HCT116 (cell line): Measurements from ENCODE around the gene KIFAP3. TPM values are rescaled to one million over a fixed set of nuclear protein-coding genes. Genes with fewer than 3 reads are reported as not detected.
A peak's percentile ranks its signal among the peaks of the same experiment; 100 is the strongest.

Source experiments
- ATAC-seq: fragments of 200-7000 bp; cut with Tn5 transposase; 2 replicates; pipeline ENCODE4 v1.9.1; 2020; ENCODE audit warnings: mild to moderate bottlenecking, moderate library complexity
- BruUV-seq: library from RNA; stranded (reverse); fragments of 400-500 nt; replicated peaks from 2 replicates; lab custom pipeline; 2021; lab: Mats Ljungman, UMichigan
- CTCF ChIA-PET: fragments of 300-600 bp; sonication (Branson Sonifier 250); formaldehyde crosslinking; loops from one replicate; lab custom pipeline; 2021; ENCODE audit warnings: antibody characterized with exemption; lab: Charles Lee
- POLR2A ChIA-PET: fragments of 300-600, 350-600 bp; sonication (Branson Sonifier 250); formaldehyde crosslinking; loops from one replicate; lab custom pipeline; 2021; ENCODE audit warnings: antibody characterized with exemption; lab: Charles Lee
- RAD21 ChIA-PET, 2 experiments: fragments of 300-600 bp; sonication (Branson Sonifier 250); formaldehyde crosslinking; loops; one replicate each; lab custom pipeline; 2023; ENCODE audit warnings: low total read pairs in 2 of 2; ENCODE audit not compliant: uncharacterized antibody in 2 of 2, unreplicated experiment in 2 of 2, low non-redundant PET in 1 of 2; lab: Charles Lee
- DNase-seq: peaks from one replicate; pipeline ENCODE4 v3.0.0-alpha.2; 2010; ENCODE audit warnings: low read depth, low spot score
- H2AFZ ChIP-seq: fragments of 200-600 bp; shearing (Covaris generic), sonication (generic); 2 replicates; pipeline ENCODE4 v1.6.1; 2017; ENCODE audit warnings: low read depth, mixed run types, mixed read lengths, antibody characterized with exemption, low read length; ENCODE audit not compliant: poor library complexity, severe bottlenecking
- H3K27ac ChIP-seq: 2 replicates; pipeline ENCODE4 v1.5.1; 2012; ENCODE audit warnings: low read depth, low read length
- H3K27me3 ChIP-seq: fragments of 200-600 bp; sonication (generic); 2 replicates; pipeline ENCODE4 v1.6.1; 2016; ENCODE audit warnings: mixed run types, low read length, mixed read lengths; ENCODE audit not compliant: insufficient read depth
- H3K36me3 ChIP-seq, 2 experiments: fragments of 200-500 bp in 1 of 2; fragments of 200-600 bp in 1 of 2; sonication (Bioruptor generic) in 1 of 2; sonication (generic) in 1 of 2; 2 replicates each; pipeline versions ENCODE4 v1.5.1 to v1.6.1; 2014 to 2016; ENCODE audit warnings: low read length in 2 of 2, inconsistent platforms in 1 of 2, mixed read lengths in 1 of 2, mixed run types in 1 of 2; ENCODE audit not compliant: insufficient read depth in 2 of 2, control insufficient read depth in 1 of 2
- H3K4me1 ChIP-seq, 2 experiments: fragments of 200-600 bp in 1 of 2; sonication (generic) in 1 of 2; 2 replicates each; pipeline versions ENCODE4 v1.5.1 to v1.6.1; 2012 to 2017; ENCODE audit warnings: low read length in 2 of 2, inconsistent platforms in 1 of 2, mild to moderate bottlenecking in 1 of 2, mixed read lengths in 1 of 2, mixed run types in 1 of 2, moderate library complexity in 1 of 2; ENCODE audit not compliant: insufficient read depth in 2 of 2, control insufficient read depth in 1 of 2
- H3K4me2 ChIP-seq: fragments of 200-600 bp; sonication (generic); 2 replicates; pipeline ENCODE4 v1.6.1; 2017; ENCODE audit warnings: mixed run types, low read length, mixed read lengths
- H3K4me3 ChIP-seq, 2 experiments: fragments of 200-600 bp in 1 of 2; sonication (generic) in 1 of 2; replicated peaks in 1 of 2; 2 replicates each; pipeline ENCODE4 v1.5.1; 2011 to 2016; ENCODE audit warnings: low read length in 2 of 2, control low read depth in 1 of 2, low read depth in 1 of 2, mild to moderate bottlenecking in 1 of 2, mixed read lengths in 1 of 2, mixed run types in 1 of 2
- H3K79me2 ChIP-seq: fragments of 200-600 bp; sonication (generic); 2 replicates; pipeline ENCODE4 v1.6.1; 2017; ENCODE audit warnings: mild to moderate bottlenecking, mixed run types, low read length, moderate library complexity, mixed read lengths; ENCODE audit not compliant: insufficient read depth
- H3K9ac ChIP-seq: fragments of 200-600 bp; sonication (generic); 2 replicates; pipeline ENCODE4 v1.6.1; 2016; ENCODE audit warnings: low read length, mixed read lengths
- H3K9me2 ChIP-seq: fragments of 200-600 bp; sonication (generic), shearing (Covaris generic); 2 replicates; pipeline ENCODE4 v1.6.1; 2017; ENCODE audit warnings: mixed run types, mild to moderate bottlenecking, moderate library complexity; ENCODE audit not compliant: insufficient read depth
- H3K9me3 ChIP-seq, 2 experiments: fragments of 200-500 bp in 1 of 2; fragments of 200-600 bp in 1 of 2; sonication (Bioruptor generic) in 1 of 2; sonication (generic) in 1 of 2; 2 replicates each; pipeline ENCODE4 v1.6.1; 2014 to 2017; ENCODE audit warnings: low read length in 2 of 2, mixed read lengths in 2 of 2, inconsistent platforms in 1 of 2, low read depth in 1 of 2, mild to moderate bottlenecking in 1 of 2, mixed run types in 1 of 2, moderate library complexity in 1 of 2; ENCODE audit not compliant: control insufficient read depth in 1 of 2, insufficient read depth in 1 of 2
- H4K20me1 ChIP-seq: fragments of 200-600 bp; sonication (generic), shearing (Covaris generic); 2 replicates; pipeline ENCODE4 v1.6.1; 2017; ENCODE audit warnings: mixed run types, mild to moderate bottlenecking, moderate library complexity; ENCODE audit not compliant: insufficient read depth
- CEBPB ChIP-seq: IDR thresholded peaks from 2 replicates; pipeline ENCODE4 v1.6.1; 2012; ENCODE audit warnings: low read depth
- EGR1 ChIP-seq: IDR thresholded peaks from 2 replicates; pipeline ENCODE4 v1.6.1; 2012; ENCODE audit warnings: low read depth
- ELF1 ChIP-seq: IDR thresholded peaks from 2 replicates; pipeline ENCODE4 v1.6.1; 2012; ENCODE audit warnings: low read depth, borderline replicate concordance
- FOSL1 ChIP-seq: IDR thresholded peaks from 2 replicates; pipeline ENCODE4 v1.6.1; 2012; ENCODE audit warnings: low read depth
- JUND ChIP-seq: IDR thresholded peaks from 2 replicates; pipeline ENCODE4 v1.6.1; 2012
- POLR2A ChIP-seq: IDR thresholded peaks from 2 replicates; pipeline ENCODE4 v1.7.0; 2011; ENCODE audit warnings: borderline replicate concordance; ENCODE audit not compliant: insufficient read depth, insufficient read length; ENCODE audit errors: extremely low read depth
- RAD21 ChIP-seq: IDR thresholded peaks from 2 replicates; pipeline ENCODE4 v1.6.1; 2012; ENCODE audit warnings: low read depth, mild to moderate bottlenecking
- SIN3A ChIP-seq: IDR thresholded peaks from 2 replicates; pipeline ENCODE4 v1.6.1; 2012; ENCODE audit warnings: low read depth
- SP1 ChIP-seq: IDR thresholded peaks from 2 replicates; pipeline ENCODE4 v1.6.1; 2012; ENCODE audit warnings: low read depth
- TCF7L2 ChIP-seq: IDR thresholded peaks from 2 replicates; pipeline ENCODE4 v1.7.0; 2011; ENCODE audit warnings: borderline replicate concordance, inconsistent platforms; ENCODE audit not compliant: insufficient read depth, insufficient read length; ENCODE audit errors: extremely low read depth
- YY1 ChIP-seq: IDR thresholded peaks from 2 replicates; pipeline ENCODE4 v1.6.1; 2011; ENCODE audit warnings: low read length, low read depth, moderate library complexity, mild to moderate bottlenecking; ENCODE audit not compliant: insufficient replicate concordance; ENCODE audit errors: extremely low read depth
- ZFX ChIP-seq: fragments of 450-650 bp; IDR thresholded peaks from 2 replicates; pipeline ENCODE4 v1.6.1; 2017
- intact Hi-C: fragments of 100-400 bp; cut with micrococcal nuclease; formaldehyde crosslinking; loops from 2 replicates; pipeline ENCODE4 v1.10.0; 2022
- total RNA-seq: library from RNA; stranded (reverse); gene quantifications from one replicate; pipeline ENCODE4 v1.2.1, GENCODE V29; 2021; ENCODE audit not compliant: unreplicated experiment
- TF ChIP-seq, protein P1 (sequence below): IDR thresholded peaks from 2 replicates; pipeline ENCODE4 v1.6.1; 2012
- TF ChIP-seq, protein P2 (sequence below): IDR thresholded peaks from 2 replicates; pipeline ENCODE4 v1.6.1; 2011; ENCODE audit warnings: mild to moderate bottlenecking, low read length, moderate library complexity; ENCODE audit not compliant: insufficient replicate concordance; ENCODE audit errors: extremely low read depth

The KIFAP3 gene
- total RNA-seq, 1 experiment from 2014 or later = 10.8 TPM

DNA sequence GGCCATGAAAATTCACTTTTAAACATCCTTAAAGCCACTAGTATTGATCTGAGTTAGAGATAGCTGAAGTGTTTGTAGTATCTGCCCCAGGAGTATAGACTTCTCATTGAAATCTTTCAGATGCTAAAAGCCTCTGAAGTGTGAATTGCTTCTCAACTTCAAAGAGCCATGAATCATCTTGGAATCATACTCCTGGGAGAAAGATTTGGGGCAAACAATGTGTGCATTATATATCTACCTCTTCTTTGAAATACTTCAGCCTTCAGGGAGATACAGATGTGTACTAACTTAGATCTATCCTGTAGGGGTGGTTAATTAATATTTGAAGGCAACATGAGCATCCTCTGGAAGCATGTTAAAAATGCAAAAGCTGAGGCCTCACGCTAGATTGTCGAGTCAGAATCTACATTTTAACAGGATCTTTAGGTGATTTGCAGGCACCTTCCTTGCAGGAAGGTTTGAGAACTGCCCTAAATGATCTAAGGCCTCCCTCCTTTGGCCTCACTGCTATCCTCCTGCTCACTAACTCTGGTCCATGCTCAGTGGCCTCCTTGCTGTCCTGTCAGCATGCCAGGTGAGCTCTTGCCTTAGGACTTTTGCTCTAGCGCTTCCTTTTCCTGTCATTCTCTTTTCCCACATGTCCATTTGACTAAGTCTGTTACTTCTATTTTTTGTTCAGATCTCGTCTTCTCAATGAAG is 174.8 kb downstream of the KIFAP3 start:
- Histone ChIP-seq H3K9ac (no peak overlapping the region), H2AFZ (peak overlapping the region; percentile 31), H3K79me2 (no peaks in the 10 kb centered on the region), H4K20me1 (no peaks in the 10 kb centered on the region)
- peak; percentile 34 for DNase-seq
- TF ChIP-seq TCF7L2 (peak; percentile 40), ZFX (no peak), JUND (peak; percentile 42), SP1 (peak; percentile 20; the same call in 1 of the 2 replicates), FOSL1 (peak; percentile 69)
- TF ChIP-seq, protein P1, sequence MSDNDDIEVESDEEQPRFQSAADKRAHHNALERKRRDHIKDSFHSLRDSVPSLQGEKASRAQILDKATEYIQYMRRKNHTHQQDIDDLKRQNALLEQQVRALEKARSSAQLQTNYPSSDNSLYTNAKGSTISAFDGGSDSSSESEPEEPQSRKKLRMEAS = no peak
- TF ChIP-seq, all 23 proteins: peak for 4
- Histone ChIP-seq H3K4me1 (peaks cover 6 to 20% of the 10 kb centered on the region in 2 experiments; a peak in 3 of 4 replicates), H3K9me2 (no peaks in the 10 kb centered on the region), H3K4me2 (peak overlapping the region; percentile 28), H3K36me3 (no peaks in the 10 kb centered on the region), H3K9me3 (no peaks in the 10 kb centered on the region), H3K27ac (no peak overlapping the region), H3K27me3 (no peaks in the 10 kb centered on the region; the same call in 1 of the 2 replicates), H3K4me3 (no peak overlapping the region)
- peak; percentile 84 for ATAC-seq
- BruUV-seq = no TSS peak
- ChIA-PET CTCF (no interaction called here), RAD21 (no interaction called here), POLR2A (no interaction called here)
- intact Hi-C loops = no loop called here

DNA sequence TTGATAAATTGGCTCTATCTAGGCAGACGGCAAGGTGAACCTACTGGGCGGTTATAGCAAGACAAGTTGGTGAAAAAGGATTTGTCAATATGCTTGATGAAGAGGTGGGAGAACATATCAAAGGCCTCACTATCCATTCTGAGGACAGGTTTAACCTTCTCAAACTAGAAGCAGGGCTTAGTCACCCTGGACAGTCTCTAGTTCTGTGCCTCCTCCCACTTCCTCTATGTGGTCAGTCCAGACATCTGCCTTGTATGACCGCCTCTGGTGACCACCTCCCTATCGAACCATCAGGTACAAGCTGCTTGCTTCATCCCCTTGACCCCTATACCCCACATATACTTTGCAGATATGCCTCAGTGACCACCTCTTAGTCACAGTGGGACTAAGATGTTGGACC is 178.5 kb downstream of the KIFAP3 start:
- DNase-seq (no peak), ATAC-seq (no peak)
- H3K27me3 ChIP-seq = no peaks in the 10 kb centered on the region; the same call in 1 of the 2 replicates
- ChIA-PET RAD21 (no interaction called here), CTCF (no interaction called here), POLR2A (no interaction called here)
- TF ChIP-seq RAD21 (no peak), POLR2A (no peak), ELF1 (no peak), FOSL1 (no peak), CEBPB (no peak), YY1 (no peak), EGR1 (no peak), SIN3A (no peak)
- TF ChIP-seq, protein P2, sequence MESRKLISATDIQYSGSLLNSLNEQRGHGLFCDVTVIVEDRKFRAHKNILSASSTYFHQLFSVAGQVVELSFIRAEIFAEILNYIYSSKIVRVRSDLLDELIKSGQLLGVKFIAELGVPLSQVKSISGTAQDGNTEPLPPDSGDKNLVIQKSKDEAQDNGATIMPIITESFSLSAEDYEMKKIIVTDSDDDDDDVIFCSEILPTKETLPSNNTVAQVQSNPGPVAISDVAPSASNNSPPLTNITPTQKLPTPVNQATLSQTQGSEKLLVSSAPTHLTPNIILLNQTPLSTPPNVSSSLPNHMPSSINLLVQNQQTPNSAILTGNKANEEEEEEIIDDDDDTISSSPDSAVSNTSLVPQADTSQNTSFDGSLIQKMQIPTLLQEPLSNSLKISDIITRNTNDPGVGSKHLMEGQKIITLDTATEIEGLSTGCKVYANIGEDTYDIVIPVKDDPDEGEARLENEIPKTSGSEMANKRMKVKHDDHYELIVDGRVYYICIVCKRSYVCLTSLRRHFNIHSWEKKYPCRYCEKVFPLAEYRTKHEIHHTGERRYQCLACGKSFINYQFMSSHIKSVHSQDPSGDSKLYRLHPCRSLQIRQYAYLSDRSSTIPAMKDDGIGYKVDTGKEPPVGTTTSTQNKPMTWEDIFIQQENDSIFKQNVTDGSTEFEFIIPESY = no peak
- intact Hi-C loops = no loop called here
- H3K9me3 ChIP-seq = no peaks in the 10 kb centered on the region
- peaks cover 12 to 41% of the 10 kb centered on the region in 2 experiments for H3K4me1 ChIP-seq
- H3K9ac ChIP-seq = no peak overlapping the region
- H3K9me2 ChIP-seq = no peaks in the 10 kb centered on the region
- no peak overlapping the region for H3K27ac ChIP-seq
- no peak overlapping the region for H2AFZ ChIP-seq
- H3K36me3 ChIP-seq = no peaks in the 10 kb centered on the region
- H4K20me1 ChIP-seq = no peaks in the 10 kb centered on the region
- no peak overlapping the region for H3K4me2 ChIP-seq
- peaks cover 23% of the 10 kb centered on the region for H3K79me2 ChIP-seq
- no TSS peak for BruUV-seq
- no peak overlapping the region for H3K4me3 ChIP-seq
